OCI-LY7 (cell line): ENCODE measurements around the gene ADAM12.

Experiments
- CTCF ChIP-seq: fragments of 200-600 bp; sonication (generic); conservative IDR thresholded peaks from 2 replicates; pipeline ENCODE4 v1.5.1; 2014; ENCODE audit warnings: mild to moderate bottlenecking, antibody characterized with exemption, low read length, moderate library complexity, mixed read lengths
- EZH2phosphoT487 ChIP-seq: fragments of 200-600 bp; sonication (generic); IDR thresholded peaks from 2 replicates; pipeline ENCODE4 v1.6.1; 2018; ENCODE audit warnings: low read depth, borderline replicate concordance, mild to moderate bottlenecking, mixed run types, antibody characterized with exemption, low read length, moderate library complexity, mixed read lengths

- TF ChIP-seq CTCF (no peak), EZH2phosphoT487 (no peak)
Measured at GRCh38 chr10:126387041-126387921, 996 bp downstream of the ADAM12 start.
